Neural cell (in vitro differentiated cells): Measurements from ENCODE around the gene MTCL1. TPM values are rescaled to one million over a fixed set of nuclear protein-coding genes. Genes with fewer than 3 reads are reported as not detected.

Experiments used
- H2AFZ ChIP-seq: fragments of 200-600, 300-800 bp; sonication (generic), shearing (Covaris generic); 2 replicates; pipeline ENCODE4 v1.6.0; 2014; ENCODE audit warnings: low read depth, mild to moderate bottlenecking, antibody characterized with exemption, low read length, moderate library complexity
- H3F3A ChIP-seq: fragments of 200-600 bp; shearing (Covaris generic); 2 replicates; pipeline ENCODE4 v1.6.1; 2016; ENCODE audit warnings: mild to moderate bottlenecking, moderate library complexity, mixed read lengths, antibody characterized with exemption, low read length; ENCODE audit not compliant: insufficient read depth, poor library complexity, severe bottlenecking
- H3K27ac ChIP-seq: fragments of 200-600, 300-800 bp; sonication (generic), shearing (Covaris generic); 2 replicates; pipeline ENCODE4 v1.5.1; 2014; ENCODE audit warnings: mild to moderate bottlenecking, low read length, moderate library complexity
- H3K27me3 ChIP-seq: fragments of 300-800, 200-600 bp; sonication (generic), shearing (Covaris generic); 2 replicates; pipeline ENCODE4 v1.6.0; 2014; ENCODE audit warnings: mild to moderate bottlenecking, low read depth, low read length, moderate library complexity; ENCODE audit not compliant: insufficient read depth
- H3K36me3 ChIP-seq: fragments of 300-800, 200-600 bp; sonication (generic), shearing (Covaris generic); 2 replicates; pipeline ENCODE4 v1.5.1; 2014; ENCODE audit warnings: mild to moderate bottlenecking, antibody characterized with exemption, low read length, moderate library complexity; ENCODE audit not compliant: insufficient read depth
- H3K4me2 ChIP-seq: fragments of 300-800, 200-600 bp; sonication (generic), shearing (Covaris generic); 2 replicates; pipeline ENCODE4 v1.6.0; 2014; ENCODE audit warnings: mild to moderate bottlenecking, low read length
- H3K4me3 ChIP-seq: fragments of 300-800, 200-600 bp; sonication (generic), shearing (Covaris generic); 2 replicates; pipeline ENCODE4 v1.5.1; 2014; ENCODE audit warnings: mild to moderate bottlenecking, low read length, moderate library complexity
- H3K79me2 ChIP-seq: fragments of 200-600 bp; shearing (Covaris generic); replicated peaks from 2 replicates; pipeline ENCODE4 v1.6.0; 2014; ENCODE audit warnings: mild to moderate bottlenecking, low read length, moderate library complexity; ENCODE audit not compliant: insufficient read depth
- H3K9ac ChIP-seq: fragments of 300-800, 200-600 bp; sonication (generic), shearing (Covaris generic); 2 replicates; pipeline ENCODE4 v1.6.1; 2016; ENCODE audit warnings: mild to moderate bottlenecking, low read length, mixed read lengths
- H3K9me2 ChIP-seq: fragments of 200-600 bp; shearing (Covaris generic); 2 replicates; pipeline ENCODE4 v1.6.1; 2016; ENCODE audit warnings: mild to moderate bottlenecking, low read length, mixed read lengths; ENCODE audit not compliant: insufficient read depth
- H3K9me3 ChIP-seq: fragments of 200-600, 300-800 bp; sonication (generic), shearing (Covaris generic); 2 replicates; pipeline ENCODE4 v1.6.1; 2016; ENCODE audit warnings: mild to moderate bottlenecking, mixed run types, low read length, moderate library complexity, mixed read lengths
- H4K20me1 ChIP-seq: fragments of 200-600 bp; shearing (Covaris generic); 2 replicates; pipeline ENCODE4 v1.6.1; 2016; ENCODE audit warnings: mild to moderate bottlenecking, mixed run types; ENCODE audit not compliant: insufficient read depth
- CTCF ChIP-seq: fragments of 450-650 bp; IDR thresholded peaks from 2 replicates; pipeline ENCODE4 v1.5.1; 2014; ENCODE audit warnings: antibody characterized with exemption, mild to moderate bottlenecking, moderate library complexity; ENCODE audit not compliant: poor library complexity, severe bottlenecking
- EP300 ChIP-seq: fragments of 450-650 bp; conservative IDR thresholded peaks from 2 replicates; pipeline ENCODE4 v1.6.1; 2014; ENCODE audit warnings: antibody characterized with exemption, mild to moderate bottlenecking, moderate library complexity; ENCODE audit not compliant: poor library complexity, severe bottlenecking
- EZH2 ChIP-seq: fragments of 200-600, 300-800 bp; shearing (Covaris generic), sonication (generic); IDR thresholded peaks from 2 replicates; pipeline ENCODE4 v1.6.1; 2014; ENCODE audit warnings: antibody characterized with exemption, low read length, borderline replicate concordance, mild to moderate bottlenecking; ENCODE audit not compliant: insufficient read depth, poor library complexity, severe bottlenecking
- MXI1 ChIP-seq: fragments of 450-650 bp; conservative IDR thresholded peaks from 2 replicates; pipeline ENCODE4 v1.6.1; 2014; ENCODE audit warnings: antibody characterized with exemption, mild to moderate bottlenecking; ENCODE audit not compliant: poor library complexity, severe bottlenecking
- POLR2AphosphoS5 ChIP-seq: IDR thresholded peaks from 2 replicates; pipeline ENCODE4 v1.6.1; 2012
- RAD21 ChIP-seq: fragments of 450-650 bp; conservative IDR thresholded peaks from 2 replicates; pipeline ENCODE4 v1.6.1; 2014; ENCODE audit warnings: antibody characterized with exemption, mild to moderate bottlenecking, moderate library complexity
- REST ChIP-seq: IDR thresholded peaks from 2 replicates; pipeline ENCODE4 v1.6.1; 2012; ENCODE audit warnings: borderline replicate concordance
- SMC3 ChIP-seq: fragments of 450-650 bp; conservative IDR thresholded peaks from 2 replicates; pipeline ENCODE4 v1.6.1; 2014; ENCODE audit warnings: antibody characterized with exemption, mild to moderate bottlenecking, moderate library complexity; ENCODE audit not compliant: poor library complexity
- TAF1 ChIP-seq: IDR thresholded peaks from 2 replicates; pipeline ENCODE4 v1.6.1; 2012; ENCODE audit warnings: low read depth
- polyA plus RNA-seq: library from polyadenylated mRNA; depleted of rRNA; stranded (reverse); fragments of >200 nt; gene quantifications from 2 replicates; pipeline ENCODE4 v1.2.3, GENCODE V29; 2014

The MTCL1 gene
- polyA plus RNA-seq, 1 donor from 2014 or later: 20.8 TPM

GRCh38 chr18:8685914-8686216 is 19.5 kb upstream of the MTCL1 start:
- Histone ChIP-seq H3K9ac (no peak overlapping the region), H4K20me1 (no peaks in the 10 kb centered on the region), H3K27me3 (no peaks in the 10 kb centered on the region), H3K4me3 (no peak overlapping the region), H3F3A (no peaks in the 10 kb centered on the region), H3K36me3 (no peaks in the 10 kb centered on the region), H2AFZ (no peak overlapping the region), H3K79me2 (no peaks in the 10 kb centered on the region), H3K4me2 (no peak overlapping the region), H3K27ac (no peak overlapping the region), H3K9me3 (no peaks in the 10 kb centered on the region), H3K9me2 (no peaks in the 10 kb centered on the region)
- TF ChIP-seq CTCF (no peak), SMC3 (no peak), POLR2AphosphoS5 (no peak), EP300 (no peak), RAD21 (no peak), MXI1 (no peak), TAF1 (no peak), REST (no peak), EZH2 (no peak)

DNA sequence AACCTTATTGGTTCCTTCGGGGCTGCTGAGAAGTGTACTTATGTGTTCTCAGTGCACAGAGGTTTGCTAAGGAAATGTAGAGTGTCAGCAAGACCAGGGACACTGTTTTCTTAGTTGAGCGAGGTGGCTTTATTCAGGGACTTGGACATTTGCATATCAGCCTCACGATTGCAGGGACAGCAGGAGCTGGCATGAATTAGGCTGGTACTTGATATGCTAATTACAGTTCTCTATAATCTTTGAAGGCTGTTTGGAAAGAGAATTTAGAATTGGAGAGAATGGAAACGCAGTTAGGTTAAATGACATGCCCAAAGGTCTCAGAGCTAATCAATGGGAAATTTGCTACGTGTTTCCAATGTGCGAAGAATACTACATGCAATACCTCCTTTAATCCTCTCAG is 18.7 kb upstream of the MTCL1 start:
- H3K9ac ChIP-seq: no peak overlapping the region
- H3K27ac ChIP-seq: no peak overlapping the region
- no peaks in the 10 kb centered on the region for H3K36me3 ChIP-seq
- no peak overlapping the region for H2AFZ ChIP-seq
- H3K4me2 ChIP-seq: no peak overlapping the region
- H4K20me1 ChIP-seq: no peaks in the 10 kb centered on the region
- H3K9me2 ChIP-seq: no peaks in the 10 kb centered on the region
- H3K4me3 ChIP-seq: no peak overlapping the region
- H3K79me2 ChIP-seq: no peaks in the 10 kb centered on the region
- H3F3A ChIP-seq: no peaks in the 10 kb centered on the region
- H3K9me3 ChIP-seq: no peaks in the 10 kb centered on the region
- TF ChIP-seq SMC3: no peak
- no peak for TF ChIP-seq MXI1
- TF ChIP-seq REST: no peak
- no peak for TF ChIP-seq CTCF
- no peak for TF ChIP-seq EP300
- no peak for TF ChIP-seq POLR2AphosphoS5
- TF ChIP-seq RAD21: no peak
- TF ChIP-seq TAF1: no peak
- TF ChIP-seq EZH2: no peak
- H3K27me3 ChIP-seq: no peaks in the 10 kb centered on the region
